Spleen (tissue), 11 donors: ENCODE data around the gene RALY. TPM values are rescaled to one million over a fixed set of nuclear protein-coding genes. Genes with fewer than 3 reads are reported as not detected.

ENCODE experiments used
- DNase-seq: peaks from one replicate; pipeline ENCODE4 v3.0.0-alpha.2; 2020
- H3K27ac ChIP-seq, 8 donors: fragments of 200-600 bp; sonication (generic) in 7 of 8; 1 replicate in 4 of 8; 2 replicates in 4 of 8; pipeline versions ENCODE4 v1.5.0 to v1.8.0; 2016 to 2021; ENCODE audit warnings: inconsistent platforms in 4 of 8, mild to moderate bottlenecking in 4 of 8, moderate library complexity in 1 of 8
- H3K27me3 ChIP-seq, 7 donors: fragments of 200-600 bp; sonication (generic) in 6 of 7; replicated peaks in 1 of 7; 1 replicate in 4 of 7; 2 replicates in 3 of 7; pipeline versions ENCODE4 v1.5.0 to v1.8.0; 2016 to 2021; ENCODE audit warnings: inconsistent platforms in 3 of 7, mild to moderate bottlenecking in 1 of 7
- H3K36me3 ChIP-seq, 6 donors: fragments of 200-600 bp; sonication (generic) in 5 of 6; 1 replicate in 4 of 6; 2 replicates in 2 of 6; pipeline versions ENCODE4 v1.5.0 to v1.8.0; 2016 to 2021; ENCODE audit warnings: inconsistent platforms in 2 of 6
- H3K4me1 ChIP-seq, 6 donors: fragments of 200-600 bp; sonication (generic) in 5 of 6; 1 replicate in 3 of 6; 2 replicates in 3 of 6; pipeline versions ENCODE4 v1.5.0 to v1.8.0; 2016 to 2021; ENCODE audit warnings: inconsistent platforms in 3 of 6
- H3K4me3 ChIP-seq, 8 donors: fragments of 200-600 bp; sonication (generic) in 7 of 8; 1 replicate in 4 of 8; 2 replicates in 4 of 8; pipeline versions ENCODE4 v1.5.0 to v1.8.0; 2016 to 2021; ENCODE audit warnings: inconsistent platforms in 4 of 8, mild to moderate bottlenecking in 4 of 8, moderate library complexity in 2 of 8
- H3K9me3 ChIP-seq, 8 donors: fragments of 200-600 bp; sonication (generic) in 7 of 8; 1 replicate in 4 of 8; 2 replicates in 4 of 8; pipeline versions ENCODE4 v1.5.0 to v1.8.0; 2016 to 2021; ENCODE audit warnings: inconsistent platforms in 4 of 8
- POLR2A ChIP-seq, 3 donors: fragments of 450-650 bp; IDR thresholded peaks; one replicate each; pipeline ENCODE4 v1.5.1; 2017; ENCODE audit warnings: antibody characterized with exemption in 3 of 3, mild to moderate bottlenecking in 1 of 3
- POLR2AphosphoS5 ChIP-seq, 3 donors: sonication (generic); formaldehyde crosslinking; IDR thresholded peaks; one replicate each; pipeline ENCODE4 v1.5.1; 2017; ENCODE audit warnings: antibody characterized with exemption in 3 of 3
- WGBS, 5 donors: extraction: QIAGEN DNeasy Blood & Tissue Kit in 3 of 5; methylation state at CpG; one replicate each; pipeline versions ENCODE4 v1.1.5 to v1.1.7; 2013 to 2018; 5-methylcytosine and 5-hydroxymethylcytosine counted together
- intact Hi-C: fragments of 100-400 bp; cut with DNase I; formaldehyde crosslinking; loops from one replicate; pipeline ENCODE4 v1.15.0; 2023; ENCODE audit warnings: low total_unique reads
- polyA plus RNA-seq, 3 donors: library from polyadenylated mRNA; stranded (reverse); fragments of 200-250 nt; gene quantifications; one replicate each; pipeline ENCODE4 v1.2.1, GENCODE V29; 2013
- total RNA-seq, 7 donors: library from RNA; depleted of rRNA in 3 of 7; stranded (reverse); fragments of >200 nt in 3 of 7; fragmentation: NEBNext Ultra II Directional in 4 of 7; extraction: Animal tissue kit (Norgen Biotek cat#: 25700) in 4 of 7; gene quantifications; one replicate each; pipeline versions ENCODE4 v1.1.0 to v1.2.1, GENCODE V29; 2016 to 2021
- TF ChIP-seq, protein P1 (sequence below), 11 experiments: fragments of 200-600 bp in 7 of 11; fragments of 450-650 bp in 4 of 11; sonication (generic) in 4 of 11; IDR thresholded peaks in 8 of 11; conservative IDR thresholded peaks in 3 of 11; 1 replicate in 7 of 11; 2 replicates in 4 of 11; pipeline versions ENCODE4 v1.4.0 to v1.8.0; 2016 to 2021; ENCODE audit warnings: antibody characterized with exemption in 11 of 11, inconsistent platforms in 4 of 11, mild to moderate bottlenecking in 1 of 11
- donor health status: healthy with polysubstance abuse.
- donor health status: DM: no; HTN: no; CAD: no; lungs with moderate emphysema.
- donor health status: DM: no; HTN: no; CAD: no.
- donor health status: Bipolar disorder and iron deficiency.
- donor health status: healthy.
- donor health status: DM: no; HTN: no; CAD: no.
- donor health status: DM: yes; HTN: yes; CAD: no.

RALY gene
- total and polyA plus RNA-seq, 10 donors, result 72.9 to 133 (median 99.7) TPM

- DNase-seq, result no peak
- intact Hi-C loops, result no loop called here
- H3K27ac ChIP-seq, result no peak overlapping the region
- H3K4me3 ChIP-seq, result no peak overlapping the region
- TF ChIP-seq POLR2AphosphoS5 (IDR thresholded peaks at IDR 0.05) (no peak), POLR2A (IDR thresholded peaks at IDR 0.05) (no peak)
- TF ChIP-seq, protein P1, sequence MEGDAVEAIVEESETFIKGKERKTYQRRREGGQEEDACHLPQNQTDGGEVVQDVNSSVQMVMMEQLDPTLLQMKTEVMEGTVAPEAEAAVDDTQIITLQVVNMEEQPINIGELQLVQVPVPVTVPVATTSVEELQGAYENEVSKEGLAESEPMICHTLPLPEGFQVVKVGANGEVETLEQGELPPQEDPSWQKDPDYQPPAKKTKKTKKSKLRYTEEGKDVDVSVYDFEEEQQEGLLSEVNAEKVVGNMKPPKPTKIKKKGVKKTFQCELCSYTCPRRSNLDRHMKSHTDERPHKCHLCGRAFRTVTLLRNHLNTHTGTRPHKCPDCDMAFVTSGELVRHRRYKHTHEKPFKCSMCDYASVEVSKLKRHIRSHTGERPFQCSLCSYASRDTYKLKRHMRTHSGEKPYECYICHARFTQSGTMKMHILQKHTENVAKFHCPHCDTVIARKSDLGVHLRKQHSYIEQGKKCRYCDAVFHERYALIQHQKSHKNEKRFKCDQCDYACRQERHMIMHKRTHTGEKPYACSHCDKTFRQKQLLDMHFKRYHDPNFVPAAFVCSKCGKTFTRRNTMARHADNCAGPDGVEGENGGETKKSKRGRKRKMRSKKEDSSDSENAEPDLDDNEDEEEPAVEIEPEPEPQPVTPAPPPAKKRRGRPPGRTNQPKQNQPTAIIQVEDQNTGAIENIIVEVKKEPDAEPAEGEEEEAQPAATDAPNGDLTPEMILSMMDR (IDR thresholded peaks at IDR 0.05 in 8 of 11, conservative IDR thresholded peaks at IDR 0.05 in 3 of 11), result no peak
- peaks cover 0 to 21% (median 12%) of the 10 kb centered on the region in 6 donors for H3K36me3 ChIP-seq
- H3K27me3 ChIP-seq, result no peaks in the 10 kb centered on the region
- 58 to 86% (median 81%) methylated on average over 2 of the region's 2 CpGs for WGBS, 5 donors
- H3K4me1 ChIP-seq, result peaks cover 18 to 86% (median 34%) of the 10 kb centered on the region in 6 donors
- H3K9me3 ChIP-seq, result no peaks in the 10 kb centered on the region
These were observed 44.1 kb downstream of the RALY start for GRCh38 chr20:34037767-34038166.

GRCh38 chr20:34040300-34040995, 46.7 kb downstream of the RALY start:
- WGBS, 5 donors, result 91 to 95% (median 94%) methylated on average over 9 of the region's 9 CpGs
- intact Hi-C loops, result no loop called here
- peaks cover 23 to 99% (median 47%) of the 10 kb centered on the region in 6 donors for H3K4me1 ChIP-seq
- TF ChIP-seq POLR2AphosphoS5 (IDR thresholded peaks at IDR 0.05) (no peak), POLR2A (IDR thresholded peaks at IDR 0.05) (no peak)
- TF ChIP-seq, protein P1 (IDR thresholded peaks at IDR 0.05 in 8 of 11, conservative IDR thresholded peaks at IDR 0.05 in 3 of 11), result no peak
- H3K27me3 ChIP-seq, result no peaks in the 10 kb centered on the region
- H3K4me3 ChIP-seq, result no peak overlapping the region
- H3K27ac ChIP-seq, result no peak overlapping the region
- no peaks in the 10 kb centered on the region for H3K9me3 ChIP-seq
- DNase-seq, result no peak
- H3K36me3 ChIP-seq, result peaks cover 0 to 11% (median 0%) of the 10 kb centered on the region in 6 donors

- Histone ChIP-seq H3K9me3 (no peaks in the 10 kb centered on the region), H3K36me3 (peaks cover 0 to 16% (median 0%) of the 10 kb centered on the region in 6 donors), H3K27ac (no peak overlapping the region), H3K4me3 (no peak overlapping the region), H3K4me1 (peaks cover 19 to 99% (median 46%) of the 10 kb centered on the region in 6 donors), H3K27me3 (no peaks in the 10 kb centered on the region)
- intact Hi-C loops, result no loop called here
- TF ChIP-seq POLR2A (IDR thresholded peaks at IDR 0.05) (no peak), POLR2AphosphoS5 (IDR thresholded peaks at IDR 0.05) (no peak)
- 89 to 96% (median 95%) methylated on average over 4 of the region's 4 CpGs for WGBS, 5 donors
- no peak for DNase-seq
These were observed 47.5 kb downstream of the RALY start for GRCh38 chr20:34041226-34041625.

GRCh38 chr20:34042262-34042661, 48.6 kb downstream of the RALY start:
- Histone ChIP-seq H3K4me3 (no peak overlapping the region), H3K27ac (no peak overlapping the region), H3K4me1 (peaks cover 11 to 99% (median 38%) of the 10 kb centered on the region in 6 donors), H3K9me3 (no peaks in the 10 kb centered on the region), H3K36me3 (peaks cover 0 to 19% (median 0%) of the 10 kb centered on the region in 6 donors), H3K27me3 (no peaks in the 10 kb centered on the region)
- 50 to 65% (median 53%) methylated on average over 4 of the region's 4 CpGs for WGBS, 5 donors
- no peak for TF ChIP-seq POLR2A (IDR thresholded peaks at IDR 0.05)
- TF ChIP-seq POLR2AphosphoS5 (IDR thresholded peaks at IDR 0.05), result no peak
- TF ChIP-seq, protein P1 (IDR thresholded peaks at IDR 0.05 in 8 of 11, conservative IDR thresholded peaks at IDR 0.05 in 3 of 11), result no peak
- DNase-seq, result no peak
- intact Hi-C loops, result no loop called here
